NCI-H345 treated with DMSO at 0.1 percent for 48 hours (cell line): ENCODE results near the gene ATP11A.
"Not testable (repeated sequence)": the region's sequence is repeated elsewhere in the genome, so short reads cannot be mapped to it uniquely, and the experiment has no call there.

Experiments
- DNase-seq: peaks from one replicate; lab custom pipeline; 2025; ENCODE audit not compliant: unreplicated experiment; lab: John Stamatoyannopoulos, UW

The ATP11A gene

GRCh38 chr13:112876305-112877000 lies 186.6 kb downstream of the ATP11A start:
- no peak for DNase-seq

GRCh38 chr13:112877066-112877465 lies 187.2 kb downstream of the ATP11A start:
- DNase-seq, result no peak

- DNase-seq, result no peak
Observed at GRCh38 chr13:112877539-112877938, 187.7 kb downstream of the ATP11A start.

GRCh38 chr13:112877976-112878955 lies 188.4 kb downstream of the ATP11A start:
- no peak for DNase-seq

GRCh38 chr13:112879283-112879833 lies 189.5 kb downstream of the ATP11A start:
- DNase-seq, result no peak

- no peak for DNase-seq
Observed at GRCh38 chr13:112880221-112880641, 190.4 kb downstream of the ATP11A start.

GRCh38 chr13:112880976-112881540 lies 191.2 kb downstream of the ATP11A start:
- DNase-seq, result no peak

GRCh38 chr13:112881656-112882554 lies 192.1 kb downstream of the ATP11A start:
- no peak for DNase-seq

GRCh38 chr13:112882555-112883024 lies 192.8 kb downstream of the ATP11A start:
- DNase-seq, result no peak

- DNase-seq, result no peak
Observed at GRCh38 chr13:112883241-112883945, 193.6 kb downstream of the ATP11A start.

GRCh38 chr13:112884700-112885099 lies 194.9 kb downstream of the ATP11A start:
- not testable (repeated sequence) for DNase-seq

GRCh38 chr13:112885242-112885781 lies 195.5 kb downstream of the ATP11A start:
- DNase-seq, result no peak

- DNase-seq, result peak; percentile 71
Observed at GRCh38 chr13:112885782-112886268, 196.0 kb downstream of the ATP11A start.

GRCh38 chr13:112887151-112887550 lies 197.3 kb downstream of the ATP11A start:
- DNase-seq, result peak; percentile 69

GRCh38 chr13:112887557-112887991 lies 197.7 kb downstream of the ATP11A start:
- no peak for DNase-seq

GRCh38 chr13:112888238-112889111 lies 198.6 kb downstream of the ATP11A start:
- DNase-seq, result no peak

- DNase-seq, result no peak
Observed at GRCh38 chr13:112889351-112890290, 199.8 kb downstream of the ATP11A start.
